HEK293T (cell line): ENCODE results near the gene FBLN2.

Experiments
- BHLHE40 ChIP-seq: fragments of 450-650 bp; IDR thresholded peaks from 2 replicates; pipeline ENCODE4 v1.6.1; 2016; ENCODE audit warnings: mild to moderate bottlenecking, moderate library complexity, borderline replicate concordance
- ELF4 ChIP-seq: fragments of 450-650 bp; IDR thresholded peaks from 2 replicates; pipeline ENCODE4 v1.6.1; 2017; ENCODE audit warnings: antibody characterized with exemption
- SUZ12 ChIP-seq: fragments of 450-650 bp; IDR thresholded peaks from 2 replicates; pipeline ENCODE4 v1.6.1; 2016; ENCODE audit warnings: mild to moderate bottlenecking

GRCh38 chr3:13522236-13522635, 26.7 kb upstream of the FBLN2 start:
- TF ChIP-seq SUZ12 (no peak), BHLHE40 (no peak), ELF4 (no peak)
